WTC11 (cell line): ENCODE results near the gene FNIP1. TPM values are rescaled to one million over a fixed set of nuclear protein-coding genes. Genes with fewer than 3 reads are reported as not detected.
"Not testable (repeated sequence)": the region's sequence is repeated elsewhere in the genome, so short reads cannot be mapped to it uniquely, and the experiment has no call there.

Experiments
- ATAC-seq: fragments of 200-7000 bp; cut with Tn5 transposase; 2 replicates; pipeline ENCODE4 v1.10.0; 2021; ENCODE audit warnings: mild to moderate bottlenecking, moderate library complexity
- CTCF ChIA-PET: fragments of 300-600 bp; sonication (Branson Sonifier 250); formaldehyde crosslinking; loops from one replicate; lab custom pipeline; 2021; ENCODE audit warnings: antibody characterized with exemption; lab: Charles Lee
- POLR2A ChIA-PET: fragments of 350-600 bp; sonication (Branson Sonifier 250); formaldehyde crosslinking; loops from one replicate; lab custom pipeline; 2021; ENCODE audit warnings: antibody characterized with exemption; lab: Charles Lee
- DNase-seq: peaks from one replicate; pipeline ENCODE4 v3.0.0; 2021; ENCODE audit warnings: low spot score
- H3K27ac Mint-ChIP-seq: 2 replicates; pipeline ENCODE4 v1.8.0; 2021; ENCODE audit warnings: mixed read lengths
- H3K27me3 Mint-ChIP-seq: 2 replicates; pipeline ENCODE4 v1.8.0; 2021; ENCODE audit warnings: low read depth, mild to moderate bottlenecking, moderate library complexity, mixed read lengths
- H3K36me3 Mint-ChIP-seq: 2 replicates; pipeline ENCODE4 v1.8.0; 2021; ENCODE audit warnings: mixed read lengths
- H3K4me1 Mint-ChIP-seq: 2 replicates; pipeline ENCODE4 v1.8.0; 2022; ENCODE audit warnings: mixed read lengths
- H3K4me3 Mint-ChIP-seq: 2 replicates; pipeline ENCODE4 v1.8.0; 2021; ENCODE audit warnings: mild to moderate bottlenecking, moderate library complexity, mixed read lengths
- H3K9me3 Mint-ChIP-seq: 2 replicates; pipeline ENCODE4 v1.8.0; 2021; ENCODE audit warnings: mixed read lengths
- CBFB ChIP-seq: sonication (generic); formaldehyde crosslinking; IDR thresholded peaks from 2 replicates; pipeline ENCODE4 v1.8.1; 2022; ENCODE audit warnings: mild to moderate bottlenecking, low read depth, missing genetic modification reagents
- FOXP4 ChIP-seq: sonication (generic); formaldehyde crosslinking; IDR thresholded peaks from 2 replicates; pipeline ENCODE4 v1.8.0; 2022; ENCODE audit warnings: mild to moderate bottlenecking, missing genetic modification reagents
- GTF2I ChIP-seq: fragments of 250-450 bp; sonication (Bioruptor Pico); conservative IDR thresholded peaks from 2 replicates; pipeline ENCODE4 v1.4.0; 2021; ENCODE audit warnings: mild to moderate bottlenecking
- MXD4 ChIP-seq: fragments of 250-450 bp; sonication (Bioruptor Pico); IDR thresholded peaks from 2 replicates; pipeline ENCODE4 v1.8.0; 2021; ENCODE audit warnings: mild to moderate bottlenecking, moderate library complexity, borderline replicate concordance
- NFATC4 ChIP-seq: fragments of 250-450 bp; sonication (Bioruptor Pico); IDR thresholded peaks from 2 replicates; pipeline ENCODE4 v1.9.0; 2021; ENCODE audit warnings: mild to moderate bottlenecking
- NFE2L1 ChIP-seq: sonication (generic); formaldehyde crosslinking; IDR thresholded peaks from 2 replicates; pipeline ENCODE4 v1.8.1; 2023; ENCODE audit warnings: missing genetic modification reagents
- SMAD3 ChIP-seq: sonication (generic); formaldehyde crosslinking; IDR thresholded peaks from 2 replicates; pipeline ENCODE4 v1.8.0; 2022; ENCODE audit warnings: missing genetic modification reagents, mild to moderate bottlenecking, borderline replicate concordance
- SMAD4 ChIP-seq: sonication (generic); formaldehyde crosslinking; IDR thresholded peaks from 2 replicates; pipeline ENCODE4 v1.8.0; 2022; ENCODE audit warnings: mild to moderate bottlenecking, missing genetic modification reagents
- ZNF317 ChIP-seq: sonication (generic); formaldehyde crosslinking; IDR thresholded peaks from 2 replicates; pipeline ENCODE4 v1.8.1; 2023; ENCODE audit warnings: low read depth, mild to moderate bottlenecking, moderate library complexity, missing genetic modification reagents, borderline replicate concordance
- ZNF416 ChIP-seq: fragments of 250-450 bp; sonication (Bioruptor Pico); IDR thresholded peaks from 2 replicates; pipeline ENCODE4 v1.9.0; 2021; ENCODE audit warnings: mild to moderate bottlenecking, inconsistent platforms
- ZNF425 ChIP-seq: fragments of 250-450 bp; sonication (Bioruptor Pico); conservative IDR thresholded peaks from 2 replicates; pipeline ENCODE4 v1.9.0; 2021; ENCODE audit warnings: mild to moderate bottlenecking
- total RNA-seq: library from RNA; stranded (reverse); gene quantifications from 3 replicates; pipeline ENCODE4 v1.2.3, GENCODE V29; 2021
- TF ChIP-seq, protein P1 (sequence below): fragments of 250-450 bp; sonication (Bioruptor Pico); IDR thresholded peaks from 2 replicates; pipeline ENCODE4 v1.8.0; 2021; ENCODE audit warnings: mild to moderate bottlenecking
- TF ChIP-seq, protein P2 (sequence below): sonication (generic); formaldehyde crosslinking; conservative IDR thresholded peaks from 2 replicates; pipeline ENCODE4 v1.8.1; 2022; ENCODE audit warnings: mild to moderate bottlenecking, missing genetic modification reagents
- TF ChIP-seq, protein P3 (sequence below): sonication (generic); formaldehyde crosslinking; IDR thresholded peaks from 2 replicates; pipeline ENCODE4 v1.8.1; 2023; ENCODE audit warnings: mild to moderate bottlenecking, missing genetic modification reagents

The FNIP1 gene
- total RNA-seq, 1 experiment from 2014 or later, result 17.2 TPM

- TF ChIP-seq NFE2L1 (CRISPR knock-in tag) (no peak), NFATC4 (no peak), GTF2I (no peak), MXD4 (CRISPR knock-in tag) (no peak), ZNF317 (CRISPR knock-in tag) (no peak), ZNF416 (CRISPR knock-in tag) (no peak), SMAD3 (CRISPR knock-in tag) (no peak)
- TF ChIP-seq, protein P1, sequence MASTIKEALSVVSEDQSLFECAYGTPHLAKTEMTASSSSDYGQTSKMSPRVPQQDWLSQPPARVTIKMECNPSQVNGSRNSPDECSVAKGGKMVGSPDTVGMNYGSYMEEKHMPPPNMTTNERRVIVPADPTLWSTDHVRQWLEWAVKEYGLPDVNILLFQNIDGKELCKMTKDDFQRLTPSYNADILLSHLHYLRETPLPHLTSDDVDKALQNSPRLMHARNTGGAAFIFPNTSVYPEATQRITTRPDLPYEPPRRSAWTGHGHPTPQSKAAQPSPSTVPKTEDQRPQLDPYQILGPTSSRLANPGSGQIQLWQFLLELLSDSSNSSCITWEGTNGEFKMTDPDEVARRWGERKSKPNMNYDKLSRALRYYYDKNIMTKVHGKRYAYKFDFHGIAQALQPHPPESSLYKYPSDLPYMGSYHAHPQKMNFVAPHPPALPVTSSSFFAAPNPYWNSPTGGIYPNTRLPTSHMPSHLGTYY (CRISPR knock-in tag), result no peak
Measured at GRCh38 chr5:131783874-131784273, 12.9 kb downstream of the FNIP1 start (continued).

DNA sequence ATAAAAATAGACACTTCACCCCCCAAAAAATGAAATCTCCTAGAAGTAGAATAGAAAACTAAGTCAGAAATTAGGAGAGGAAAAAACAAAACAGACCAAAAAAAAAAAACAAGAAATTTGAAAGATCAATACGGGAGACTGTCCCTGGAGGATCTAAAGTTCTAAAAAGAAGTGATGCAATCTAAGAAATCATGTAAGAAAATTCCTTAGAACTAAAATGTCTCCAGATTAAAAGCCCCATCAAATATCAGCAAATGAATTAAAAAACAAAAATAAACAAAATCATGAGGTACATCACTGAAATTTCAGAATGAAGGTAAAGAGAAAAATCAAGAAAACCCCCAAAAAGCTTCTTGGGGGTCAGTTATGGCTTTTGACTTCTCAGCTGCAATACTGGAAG is 13.5 kb downstream of the FNIP1 start:
- no peak overlapping the region for H3K4me3 Mint-ChIP-seq
- DNase-seq (no peak), ATAC-seq (no peak)
- H3K4me1 Mint-ChIP-seq, result peaks cover 12% of the 10 kb centered on the region
- H3K9me3 Mint-ChIP-seq, result no peaks in the 10 kb centered on the region
- no peak for TF ChIP-seq ZNF425
- TF ChIP-seq FOXP4 (CRISPR knock-in tag), result no peak
- TF ChIP-seq CBFB, result no peak
- TF ChIP-seq, protein P2, sequence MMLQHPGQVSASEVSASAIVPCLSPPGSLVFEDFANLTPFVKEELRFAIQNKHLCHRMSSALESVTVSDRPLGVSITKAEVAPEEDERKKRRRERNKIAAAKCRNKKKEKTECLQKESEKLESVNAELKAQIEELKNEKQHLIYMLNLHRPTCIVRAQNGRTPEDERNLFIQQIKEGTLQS (CRISPR knock-in tag), result no peak
- no peak overlapping the region; the same call in 1 of the 2 replicates for H3K27ac Mint-ChIP-seq
- no peaks in the 10 kb centered on the region for H3K27me3 Mint-ChIP-seq
- POLR2A ChIA-PET, result interaction anchor here (0.5 to 1.2 kb wide), 2 partner anchors 9 to 14 kb away, joined by 3 to 4 read pairs; partner anchors contain the start of gene FNIP1
- no peaks in the 10 kb centered on the region for H3K36me3 Mint-ChIP-seq
- CTCF ChIA-PET, result no interaction called here

- POLR2A ChIA-PET, result interaction anchor here (1.2 kb wide), 1 partner anchor 15 kb away, joined by 4 read pairs; the partner anchor contains the start of gene FNIP1
Measured at GRCh38 chr5:131782717-131783116, 14.1 kb downstream of the FNIP1 start.

GRCh38 chr5:131778141-131778540 is 18.7 kb downstream of the FNIP1 start:
- H3K27me3 Mint-ChIP-seq, H3K4me1 Mint-ChIP-seq, POLR2A ChIA-PET, DNase-seq, H3K27ac Mint-ChIP-seq, H3K36me3 Mint-ChIP-seq, CTCF ChIA-PET, H3K4me3 Mint-ChIP-seq, ATAC-seq, H3K9me3 Mint-ChIP-seq: not testable (repeated sequence)

More at GRCh38 chr5:131782717-131783116, 14.1 kb downstream of the FNIP1 start:
- H3K4me1 Mint-ChIP-seq, result peaks cover 12% of the 10 kb centered on the region
- no peak for TF ChIP-seq SMAD4 (CRISPR knock-in tag)
- TF ChIP-seq, protein P1 (CRISPR knock-in tag), result no peak
- TF ChIP-seq NFATC4, result no peak
- TF ChIP-seq, protein P3, sequence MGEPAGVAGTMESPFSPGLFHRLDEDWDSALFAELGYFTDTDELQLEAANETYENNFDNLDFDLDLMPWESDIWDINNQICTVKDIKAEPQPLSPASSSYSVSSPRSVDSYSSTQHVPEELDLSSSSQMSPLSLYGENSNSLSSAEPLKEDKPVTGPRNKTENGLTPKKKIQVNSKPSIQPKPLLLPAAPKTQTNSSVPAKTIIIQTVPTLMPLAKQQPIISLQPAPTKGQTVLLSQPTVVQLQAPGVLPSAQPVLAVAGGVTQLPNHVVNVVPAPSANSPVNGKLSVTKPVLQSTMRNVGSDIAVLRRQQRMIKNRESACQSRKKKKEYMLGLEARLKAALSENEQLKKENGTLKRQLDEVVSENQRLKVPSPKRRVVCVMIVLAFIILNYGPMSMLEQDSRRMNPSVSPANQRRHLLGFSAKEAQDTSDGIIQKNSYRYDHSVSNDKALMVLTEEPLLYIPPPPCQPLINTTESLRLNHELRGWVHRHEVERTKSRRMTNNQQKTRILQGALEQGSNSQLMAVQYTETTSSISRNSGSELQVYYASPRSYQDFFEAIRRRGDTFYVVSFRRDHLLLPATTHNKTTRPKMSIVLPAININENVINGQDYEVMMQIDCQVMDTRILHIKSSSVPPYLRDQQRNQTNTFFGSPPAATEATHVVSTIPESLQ (CRISPR knock-in tag), result no peak
- TF ChIP-seq, all 79 proteins: peak for 0
- ATAC-seq (no peak), DNase-seq (no peak)
- no peaks in the 10 kb centered on the region for H3K36me3 Mint-ChIP-seq
- no peaks in the 10 kb centered on the region for H3K9me3 Mint-ChIP-seq
- H3K27me3 Mint-ChIP-seq, result no peaks in the 10 kb centered on the region
- H3K27ac Mint-ChIP-seq, result no peak overlapping the region
- no peak overlapping the region for H3K4me3 Mint-ChIP-seq
- CTCF ChIA-PET, result no interaction called here
